PC-9 (cell line): ENCODE data around the gene ROBO1.

Experiments used
- CTCF ChIP-seq: fragments of 200-600 bp; sonication (generic); conservative IDR thresholded peaks from 2 replicates; pipeline ENCODE4 v1.6.1; 2017; ENCODE audit warnings: mixed run types, antibody characterized with exemption, mild to moderate bottlenecking, moderate library complexity
- EZH2 ChIP-seq: fragments of 200-600 bp; sonication (generic); IDR thresholded peaks from 2 replicates; pipeline ENCODE4 v1.8.0; 2017; ENCODE audit warnings: antibody characterized with exemption, low read depth

GRCh38 chr3:79726786-79727185, 41.0 kb downstream of the ROBO1 start:
- TF ChIP-seq EZH2 (no peak), CTCF (no peak)
